Nephron progenitor cell (in vitro differentiated cells): ENCODE measurements around the gene IPCEF1.

Source experiments
- DNase-seq: peaks from one replicate; pipeline ENCODE4 v3.0.0; 2021
- H3K27ac Mint-ChIP-seq: 2 replicates; pipeline ENCODE4 v1.8.0; 2021; ENCODE audit warnings: mild to moderate bottlenecking, moderate library complexity, mixed read lengths
- H3K27me3 Mint-ChIP-seq: 2 replicates; pipeline ENCODE4 v1.8.0; 2021; ENCODE audit warnings: mild to moderate bottlenecking, low read depth, mixed read lengths; ENCODE audit not compliant: poor library complexity
- H3K36me3 Mint-ChIP-seq: 2 replicates; pipeline ENCODE4 v1.8.0; 2021; ENCODE audit warnings: low read depth, mixed read lengths
- H3K4me1 Mint-ChIP-seq: 2 replicates; pipeline ENCODE4 v1.8.0; 2021; ENCODE audit warnings: mixed read lengths
- H3K4me3 Mint-ChIP-seq: 2 replicates; pipeline ENCODE4 v1.8.0; 2021; ENCODE audit warnings: mild to moderate bottlenecking, moderate library complexity, mixed read lengths
- H3K9me3 Mint-ChIP-seq: 2 replicates; pipeline ENCODE4 v1.8.0; 2021; ENCODE audit warnings: mild to moderate bottlenecking, moderate library complexity, mixed read lengths
- TF ChIP-seq, protein P1 (sequence below): fragments of 200-600 bp; sonication (generic); IDR thresholded peaks from 2 replicates; pipeline ENCODE4 v1.5.0; 2021; ENCODE audit warnings: antibody characterized with exemption

IPCEF1 gene

DNA sequence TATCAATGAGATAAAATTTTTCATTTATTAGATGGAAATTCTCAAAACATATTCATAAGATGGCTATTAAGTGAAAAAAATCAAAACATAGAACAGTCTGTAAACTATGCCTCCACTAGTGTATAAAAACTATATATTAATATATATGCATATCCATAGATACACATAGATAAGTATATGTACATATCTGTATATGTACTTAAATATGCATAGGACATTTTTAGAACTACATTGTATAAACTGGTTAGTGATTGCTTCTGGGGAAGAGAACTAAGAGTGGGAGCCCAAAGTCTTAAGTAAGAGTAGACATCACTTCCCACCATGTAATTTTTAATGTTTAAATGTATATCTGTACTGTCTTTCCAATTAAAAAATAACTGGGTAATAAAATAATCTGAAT lies 31.5 kb downstream of the IPCEF1 start:
- peaks cover 6% of the 10 kb centered on the region for H3K27me3 Mint-ChIP-seq
- H3K36me3 Mint-ChIP-seq = no peaks in the 10 kb centered on the region
- DNase-seq = no peak
- TF ChIP-seq, protein P1, sequence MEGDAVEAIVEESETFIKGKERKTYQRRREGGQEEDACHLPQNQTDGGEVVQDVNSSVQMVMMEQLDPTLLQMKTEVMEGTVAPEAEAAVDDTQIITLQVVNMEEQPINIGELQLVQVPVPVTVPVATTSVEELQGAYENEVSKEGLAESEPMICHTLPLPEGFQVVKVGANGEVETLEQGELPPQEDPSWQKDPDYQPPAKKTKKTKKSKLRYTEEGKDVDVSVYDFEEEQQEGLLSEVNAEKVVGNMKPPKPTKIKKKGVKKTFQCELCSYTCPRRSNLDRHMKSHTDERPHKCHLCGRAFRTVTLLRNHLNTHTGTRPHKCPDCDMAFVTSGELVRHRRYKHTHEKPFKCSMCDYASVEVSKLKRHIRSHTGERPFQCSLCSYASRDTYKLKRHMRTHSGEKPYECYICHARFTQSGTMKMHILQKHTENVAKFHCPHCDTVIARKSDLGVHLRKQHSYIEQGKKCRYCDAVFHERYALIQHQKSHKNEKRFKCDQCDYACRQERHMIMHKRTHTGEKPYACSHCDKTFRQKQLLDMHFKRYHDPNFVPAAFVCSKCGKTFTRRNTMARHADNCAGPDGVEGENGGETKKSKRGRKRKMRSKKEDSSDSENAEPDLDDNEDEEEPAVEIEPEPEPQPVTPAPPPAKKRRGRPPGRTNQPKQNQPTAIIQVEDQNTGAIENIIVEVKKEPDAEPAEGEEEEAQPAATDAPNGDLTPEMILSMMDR = no peak
- H3K4me3 Mint-ChIP-seq = no peak overlapping the region
- peaks cover 9% of the 10 kb centered on the region for H3K4me1 Mint-ChIP-seq
- H3K9me3 Mint-ChIP-seq = peaks cover 11% of the 10 kb centered on the region
- H3K27ac Mint-ChIP-seq = no peak overlapping the region

DNA sequence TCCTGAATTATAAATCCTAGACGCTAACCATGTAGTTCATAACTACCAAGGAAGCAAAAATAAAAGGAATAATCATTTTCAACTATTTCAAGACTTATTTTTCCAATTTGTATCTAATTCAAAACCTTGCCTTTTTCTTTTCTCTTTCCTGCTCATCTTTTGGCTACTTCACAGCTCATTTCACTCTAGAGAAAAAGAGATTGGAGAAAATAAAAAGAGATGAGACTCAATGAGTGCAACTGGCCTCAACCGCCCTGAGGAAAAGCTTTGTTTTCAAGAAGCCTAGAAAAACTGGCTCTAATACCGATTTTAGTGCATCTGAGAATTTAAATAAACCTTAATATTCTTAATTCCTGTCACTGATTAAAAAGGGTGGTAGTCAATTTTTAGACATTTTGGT lies 36.4 kb downstream of the IPCEF1 start:
- Mint-ChIP-seq H3K9me3 (peaks cover 7% of the 10 kb centered on the region), H3K36me3 (no peaks in the 10 kb centered on the region), H3K27ac (peak overlapping the region; percentile 72), H3K4me1 (peaks cover 28% of the 10 kb centered on the region), H3K27me3 (no peaks in the 10 kb centered on the region), H3K4me3 (no peak overlapping the region)
- DNase-seq = no peak
- TF ChIP-seq, protein P1 = no peak

GRCh38 chr6:154319231-154319858 lies 37.3 kb downstream of the IPCEF1 start:
- Mint-ChIP-seq H3K9me3 (peaks cover 7% of the 10 kb centered on the region), H3K27ac (peak overlapping the region; percentile 72), H3K36me3 (no peaks in the 10 kb centered on the region), H3K4me1 (peaks cover 28% of the 10 kb centered on the region), H3K4me3 (peak overlapping the region; percentile 14), H3K27me3 (no peaks in the 10 kb centered on the region)
- TF ChIP-seq, protein P1 = no peak
- DNase-seq = peak; percentile 16

DNA sequence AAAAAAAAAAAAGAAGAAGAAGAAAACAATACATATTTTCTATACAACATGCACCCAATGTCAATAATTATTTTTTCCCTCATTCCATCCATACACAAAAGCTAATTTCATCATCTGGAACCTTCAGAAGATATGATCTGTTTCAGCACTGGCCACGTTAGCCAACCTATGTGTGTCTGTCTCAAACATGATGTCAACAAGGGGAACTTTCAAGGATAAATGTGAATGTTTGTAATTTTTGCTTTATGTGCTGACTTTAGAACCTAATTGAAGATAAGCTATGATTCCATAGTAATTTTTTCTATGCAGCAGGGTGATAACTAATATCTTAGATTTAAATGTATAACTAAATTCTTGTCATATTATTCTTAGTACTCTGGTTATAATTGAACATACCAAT lies 37.9 kb downstream of the IPCEF1 start:
- H3K4me3 Mint-ChIP-seq = no peak overlapping the region
- H3K27me3 Mint-ChIP-seq = no peaks in the 10 kb centered on the region
- TF ChIP-seq, protein P1 = no peak
- peaks cover 28% of the 10 kb centered on the region for H3K4me1 Mint-ChIP-seq
- H3K27ac Mint-ChIP-seq = peak overlapping the region; percentile 70
- DNase-seq = no peak
- H3K9me3 Mint-ChIP-seq = peaks cover 7% of the 10 kb centered on the region
- no peaks in the 10 kb centered on the region for H3K36me3 Mint-ChIP-seq

DNA sequence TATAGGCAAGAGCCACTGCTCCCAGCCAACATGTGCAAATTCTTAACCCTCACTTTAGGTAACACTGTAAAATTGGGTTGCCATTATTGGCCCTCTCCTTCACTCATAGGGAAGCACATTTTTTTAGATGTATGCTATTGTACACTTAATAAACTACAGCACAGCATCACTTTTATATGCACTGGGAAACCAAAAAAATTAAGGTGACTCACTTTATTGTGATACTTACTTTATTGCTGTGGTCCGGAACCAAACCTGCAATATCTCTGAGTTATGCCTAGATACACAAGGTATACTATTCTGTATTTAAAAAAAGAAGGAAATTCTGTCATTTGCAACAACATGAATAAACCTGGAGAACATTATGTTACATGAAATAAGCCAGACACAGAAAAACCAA lies 40.5 kb downstream of the IPCEF1 start:
- Mint-ChIP-seq H3K27ac (no peak overlapping the region), H3K36me3 (no peaks in the 10 kb centered on the region), H3K4me3 (no peak overlapping the region), H3K27me3 (no peaks in the 10 kb centered on the region), H3K9me3 (peaks cover 6% of the 10 kb centered on the region), H3K4me1 (peaks cover 28% of the 10 kb centered on the region)
- TF ChIP-seq, protein P1 = no peak
- no peak for DNase-seq

GRCh38 chr6:154314084-154314483 lies 42.5 kb downstream of the IPCEF1 start:
- H3K9me3 Mint-ChIP-seq = peaks cover 15% of the 10 kb centered on the region
- H3K27ac Mint-ChIP-seq = no peak overlapping the region
- DNase-seq = no peak
- H3K4me1 Mint-ChIP-seq = peaks cover 14% of the 10 kb centered on the region
- H3K27me3 Mint-ChIP-seq = peaks cover 4% of the 10 kb centered on the region
- TF ChIP-seq, protein P1 = no peak
- no peak overlapping the region for H3K4me3 Mint-ChIP-seq
- no peaks in the 10 kb centered on the region for H3K36me3 Mint-ChIP-seq
